DMS79 (cell line): ENCODE data around the gene PHRF1.

Experiments used
- DNase-seq: peaks from one replicate; lab custom pipeline; 2025; lab: John Stamatoyannopoulos, UW

The PHRF1 gene

GRCh38 chr11:556662-557256, 19.5 kb upstream of the PHRF1 start:
- DNase-seq = no peak

DNA sequence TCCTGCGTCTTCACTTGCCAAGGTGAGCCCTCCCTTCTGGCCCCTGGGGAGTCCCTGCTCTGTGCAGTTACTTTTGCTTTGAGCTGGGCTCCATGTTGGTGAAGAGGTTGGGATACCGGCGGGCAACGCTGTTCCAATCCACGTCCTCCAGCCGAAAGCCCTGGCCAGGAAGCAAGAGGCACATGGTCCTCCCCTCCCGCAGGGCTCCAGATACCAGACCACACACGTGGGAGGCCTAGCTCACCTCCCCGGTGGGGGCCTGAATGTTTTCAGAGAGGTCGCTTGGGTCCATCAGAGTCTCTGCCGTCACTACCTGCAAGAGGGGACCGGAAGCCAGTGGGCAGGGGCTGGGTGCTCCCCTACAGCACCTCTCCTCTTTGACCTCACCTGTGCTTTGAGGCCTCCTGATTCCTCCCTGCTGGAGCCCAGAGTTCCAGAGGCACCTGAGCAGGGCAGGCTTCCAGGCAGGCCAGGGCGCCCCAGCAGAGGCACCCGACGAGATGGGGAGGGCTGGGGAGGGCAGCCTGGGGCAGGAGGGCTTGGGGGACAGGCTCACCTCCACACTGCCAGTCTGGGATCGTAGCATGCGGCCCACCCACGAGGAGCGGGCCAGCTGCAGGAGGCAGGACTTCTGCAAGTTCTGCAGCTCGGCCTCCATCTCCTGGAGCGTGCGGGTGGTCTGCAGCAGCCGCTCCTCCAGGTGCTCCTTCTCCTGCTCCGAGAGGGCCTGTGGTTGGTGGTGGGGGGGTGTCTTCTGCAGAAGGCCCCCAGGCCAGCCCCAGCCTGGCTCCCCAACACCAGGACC, 18.7 kb upstream of the PHRF1 start:
- DNase-seq = no peak

GRCh38 chr11:558503-558902, 17.8 kb upstream of the PHRF1 start:
- no peak for DNase-seq

- no peak for DNase-seq
These were observed 17.1 kb upstream of the PHRF1 start for GRCh38 chr11:559020-559620.

DNA sequence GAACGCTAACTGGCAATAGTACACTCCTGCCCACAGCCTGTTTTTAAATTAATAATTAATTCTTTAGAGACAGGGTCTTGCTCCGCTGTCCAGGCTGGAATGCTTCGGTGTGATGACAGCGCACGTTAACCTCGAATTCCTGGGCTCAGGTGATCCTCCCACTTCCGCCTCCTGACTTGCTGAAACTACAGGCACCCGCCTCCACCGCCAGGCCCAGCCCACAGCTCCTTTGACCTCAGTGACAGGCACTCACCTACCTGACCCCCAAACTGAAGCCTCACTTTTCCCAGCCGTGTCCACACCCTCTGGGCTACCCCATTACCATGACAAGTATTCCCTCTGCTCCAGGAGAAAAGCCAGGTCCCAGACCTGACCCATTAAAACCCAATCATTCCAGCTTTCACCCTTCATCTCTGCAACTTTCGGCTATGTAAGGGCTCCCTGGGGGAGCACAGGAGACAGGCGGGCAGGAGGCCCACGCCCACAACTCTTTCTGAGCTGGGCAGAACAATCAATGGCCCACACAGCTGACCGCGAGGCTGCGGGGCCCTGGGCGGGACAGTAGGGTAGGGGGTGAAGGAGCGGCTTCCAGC, 16.5 kb upstream of the PHRF1 start:
- DNase-seq = no peak

DNA sequence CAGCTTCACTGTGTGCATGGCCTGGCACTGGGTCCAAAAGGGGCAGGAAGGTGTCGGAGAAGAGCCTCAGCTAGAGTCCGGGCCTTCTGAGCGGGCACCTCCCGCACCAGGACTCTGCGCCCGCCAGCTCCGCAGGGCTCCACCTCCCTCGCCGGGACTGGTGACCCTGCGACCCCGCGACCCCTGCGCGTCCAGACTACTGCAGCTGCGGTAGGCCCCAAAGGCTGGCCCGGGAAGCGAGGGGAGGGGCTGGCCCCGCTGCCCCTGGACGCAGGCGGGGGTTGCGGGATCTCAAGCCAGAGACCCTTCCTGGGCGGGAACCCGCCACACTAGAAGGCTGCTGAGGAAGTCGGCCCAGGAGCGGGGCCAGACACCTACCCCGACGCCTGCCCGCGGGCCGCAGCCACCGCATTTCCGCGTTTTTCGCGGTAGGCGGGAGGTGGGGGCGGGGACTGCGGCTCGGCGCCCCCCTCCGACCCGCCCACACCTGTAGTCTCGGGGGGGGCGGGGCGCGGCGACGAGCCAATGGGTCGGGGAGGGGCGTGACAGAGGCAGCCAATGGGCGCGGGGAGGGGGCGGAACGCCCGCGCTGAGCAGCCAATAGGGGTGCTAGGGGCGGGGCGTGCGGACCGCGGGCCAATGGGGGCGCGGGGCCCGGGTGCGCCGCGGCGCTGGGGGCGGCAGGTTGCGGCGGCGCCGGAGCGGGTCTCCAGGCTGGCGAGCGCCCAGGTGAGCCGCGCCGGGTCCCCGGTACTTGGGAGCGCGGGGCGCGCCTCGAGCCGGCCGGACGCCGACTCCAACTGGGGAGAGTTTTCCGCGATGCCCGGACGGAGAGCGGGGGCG, 15.7 kb upstream of the PHRF1 start, which contains the start of the genes LMNTD2 and RASSF7:
TSS of gene LMNTD2 (minus strand) at position 434 of the 843 bp plus-strand sequence. CDS start at position 412, 22 bp downstream.
TSS of gene RASSF7 (plus strand) at position 666 of the 843 bp plus-strand sequence. CDS start 799 bp downstream, outside the sequence.
- DNase-seq = peak; percentile 29

DNA sequence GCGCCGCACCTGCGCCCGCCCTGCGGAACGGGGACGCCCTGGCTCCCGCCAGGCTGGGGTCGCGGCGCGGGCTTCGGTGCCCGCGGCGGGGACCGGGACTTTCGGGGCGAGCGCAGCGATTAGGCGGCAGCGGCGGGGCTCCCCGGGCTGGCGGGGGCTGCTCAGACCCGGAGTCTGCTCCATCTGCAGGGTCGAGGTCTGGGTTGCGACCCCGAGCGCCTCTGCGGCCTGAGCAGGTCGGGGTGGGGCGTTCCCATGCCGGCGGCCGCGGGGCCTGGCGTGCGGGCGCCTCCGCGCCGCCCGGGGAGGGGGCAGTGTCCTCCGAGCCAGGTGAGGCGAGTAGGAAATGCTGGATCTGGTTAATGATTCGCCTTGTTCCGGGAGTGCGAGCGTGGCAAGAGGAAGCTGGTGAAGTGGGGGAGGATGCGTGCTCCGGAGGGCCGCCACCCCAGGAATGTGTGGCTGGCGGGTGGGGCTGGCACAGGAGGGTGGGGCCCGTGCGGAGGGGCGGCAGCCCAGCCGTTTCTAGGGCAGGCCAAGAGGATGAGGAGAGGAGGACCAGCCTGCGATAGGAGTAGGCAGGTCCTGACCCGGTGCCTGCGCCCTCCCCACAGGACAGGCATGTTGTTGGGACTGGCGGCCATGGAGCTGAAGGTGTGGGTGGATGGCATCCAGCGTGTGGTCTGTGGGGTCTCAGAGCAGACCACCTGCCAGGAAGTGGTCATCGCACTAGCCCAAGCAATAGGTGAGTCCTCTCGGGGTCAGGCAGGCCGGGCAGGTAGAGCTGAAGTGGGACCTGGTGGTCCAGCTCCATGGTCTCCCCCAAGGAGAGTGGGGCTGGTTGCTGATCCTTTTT, 14.9 kb upstream of the PHRF1 start:
- no peak for DNase-seq

DNA sequence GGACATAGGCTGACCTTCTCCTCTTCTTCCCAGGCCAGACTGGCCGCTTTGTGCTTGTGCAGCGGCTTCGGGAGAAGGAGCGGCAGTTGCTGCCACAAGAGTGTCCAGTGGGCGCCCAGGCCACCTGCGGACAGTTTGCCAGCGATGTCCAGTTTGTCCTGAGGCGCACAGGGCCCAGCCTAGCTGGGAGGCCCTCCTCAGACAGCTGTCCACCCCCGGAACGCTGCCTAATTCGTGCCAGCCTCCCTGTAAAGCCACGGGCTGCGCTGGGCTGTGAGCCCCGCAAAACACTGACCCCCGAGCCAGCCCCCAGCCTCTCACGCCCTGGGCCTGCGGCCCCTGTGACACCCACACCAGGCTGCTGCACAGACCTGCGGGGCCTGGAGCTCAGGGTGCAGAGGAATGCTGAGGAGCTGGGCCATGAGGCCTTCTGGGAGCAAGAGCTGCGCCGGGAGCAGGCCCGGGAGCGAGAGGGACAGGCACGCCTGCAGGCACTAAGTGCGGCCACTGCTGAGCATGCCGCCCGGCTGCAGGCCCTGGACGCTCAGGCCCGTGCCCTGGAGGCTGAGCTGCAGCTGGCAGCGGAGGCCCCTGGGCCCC, 14.1 kb upstream of the PHRF1 start:
- no peak for DNase-seq

- no peak for DNase-seq
These were observed 13.0 kb upstream of the PHRF1 start for GRCh38 chr11:563066-563811.

- DNase-seq = no peak
These were observed 12.3 kb upstream of the PHRF1 start for GRCh38 chr11:563812-564578.

GRCh38 chr11:565921-566509, 10.3 kb upstream of the PHRF1 start:
- DNase-seq = no peak

- no peak for DNase-seq
These were observed 9.2 kb upstream of the PHRF1 start for GRCh38 chr11:567011-567628.

DNA sequence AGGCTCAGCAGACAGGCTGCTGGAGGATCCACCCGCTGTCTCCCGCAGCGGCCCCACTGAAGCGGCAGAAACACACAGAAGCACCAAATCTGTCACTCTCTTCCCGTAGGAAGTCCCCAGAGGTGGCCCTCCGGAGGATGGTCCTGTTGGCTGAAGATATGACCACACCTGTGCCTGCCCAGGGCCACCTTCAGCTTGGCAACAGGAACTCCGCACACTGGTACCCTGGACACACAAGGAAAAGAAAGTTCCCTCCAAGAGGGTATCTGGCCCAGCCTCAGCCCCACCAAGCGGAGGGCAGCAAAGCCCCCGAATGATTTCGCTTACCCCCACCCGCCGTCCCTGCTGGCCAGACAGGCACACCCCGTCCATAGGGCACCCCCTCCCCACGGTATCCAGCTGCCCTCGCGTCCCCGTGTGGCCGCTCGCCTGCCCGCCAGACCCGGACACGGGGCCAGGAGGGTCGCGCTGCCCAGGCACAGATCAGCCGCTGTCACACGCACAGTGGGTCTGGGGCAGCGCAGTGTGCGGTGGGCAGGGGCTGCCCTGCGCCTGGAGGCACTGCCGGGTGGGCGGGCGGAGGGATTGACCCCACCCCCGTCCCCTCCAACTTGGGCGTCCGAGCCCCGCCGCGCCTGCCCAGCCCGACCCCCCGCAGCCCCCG, 8.5 kb upstream of the PHRF1 start:
- DNase-seq = no peak

GRCh38 chr11:568306-569157, 7.7 kb upstream of the PHRF1 start:
- peak; percentile 73 for DNase-seq

- no peak for DNase-seq
These were observed 6.9 kb upstream of the PHRF1 start for GRCh38 chr11:569158-569885.

DNA sequence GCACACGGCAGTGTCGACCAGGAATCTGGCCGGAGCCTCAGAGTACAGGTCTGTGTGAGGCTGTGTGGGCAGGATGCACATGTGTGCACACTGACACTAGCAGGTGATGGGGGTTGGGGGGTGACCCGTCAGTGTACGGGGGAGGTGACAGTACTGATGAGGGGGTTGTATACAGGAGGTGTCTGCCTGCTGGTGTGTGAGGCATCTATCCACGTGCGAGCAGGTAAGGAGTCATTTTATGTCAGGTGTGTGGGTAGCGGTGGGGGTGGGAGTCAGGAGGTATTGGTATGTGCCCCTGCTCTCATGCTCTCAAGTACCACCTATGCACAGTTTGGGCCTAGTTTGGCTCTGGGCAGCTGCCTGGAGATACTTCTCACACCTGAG, 4.5 kb upstream of the PHRF1 start:
- DNase-seq = no peak
